ENCODE data around the gene TRPM6.

The TRPM6 gene

DNA sequence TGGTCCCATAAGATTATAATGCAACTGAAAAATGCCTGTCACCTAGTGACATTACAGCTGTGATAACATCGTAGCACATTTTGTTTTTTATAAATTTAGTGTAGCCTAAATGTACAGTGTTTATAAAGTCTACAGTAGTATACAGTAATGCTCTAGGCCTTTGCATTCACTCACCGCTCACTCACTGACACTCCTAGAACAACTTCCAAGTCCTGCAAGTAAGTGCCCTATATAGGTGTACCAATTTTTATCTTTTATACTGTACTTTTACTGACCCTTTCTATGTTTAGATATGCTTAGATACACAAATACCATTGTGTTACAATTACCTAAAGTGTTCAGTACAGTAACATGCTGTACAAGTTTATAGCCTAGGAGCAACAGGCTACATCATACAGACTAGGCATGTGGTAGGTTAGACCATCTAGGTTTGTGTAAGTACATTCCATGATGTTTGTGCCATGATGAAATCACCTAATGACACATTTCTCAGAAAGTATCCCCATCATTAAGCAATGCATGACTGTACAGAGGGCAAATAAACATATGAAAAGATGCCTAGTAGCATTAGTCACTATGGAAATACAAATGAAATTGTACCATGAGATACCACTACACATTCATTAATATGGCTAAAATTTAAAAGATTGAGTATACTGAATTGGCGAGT lies 127.6 kb downstream of the TRPM6 start:
- Histone ChIP-seq H3K4me3 (ENCODE audit: low read depth in 1 of 2, low read length in 1 of 2) (no peak overlapping the region), H3K27ac (no peak overlapping the region), H3K4me1 (ENCODE audit: control insufficient read depth in 1 of 2, insufficient read depth in 1 of 2, low read depth in 1 of 2, low read length in 1 of 2) (no peaks in the 10 kb centered on the region), H3K36me3 (peaks cover 43% of the 10 kb centered on the region), H3K27me3 (no peaks in the 10 kb centered on the region), H3K9me3 (no peaks in the 10 kb centered on the region)
- TF ChIP-seq, protein P1, sequence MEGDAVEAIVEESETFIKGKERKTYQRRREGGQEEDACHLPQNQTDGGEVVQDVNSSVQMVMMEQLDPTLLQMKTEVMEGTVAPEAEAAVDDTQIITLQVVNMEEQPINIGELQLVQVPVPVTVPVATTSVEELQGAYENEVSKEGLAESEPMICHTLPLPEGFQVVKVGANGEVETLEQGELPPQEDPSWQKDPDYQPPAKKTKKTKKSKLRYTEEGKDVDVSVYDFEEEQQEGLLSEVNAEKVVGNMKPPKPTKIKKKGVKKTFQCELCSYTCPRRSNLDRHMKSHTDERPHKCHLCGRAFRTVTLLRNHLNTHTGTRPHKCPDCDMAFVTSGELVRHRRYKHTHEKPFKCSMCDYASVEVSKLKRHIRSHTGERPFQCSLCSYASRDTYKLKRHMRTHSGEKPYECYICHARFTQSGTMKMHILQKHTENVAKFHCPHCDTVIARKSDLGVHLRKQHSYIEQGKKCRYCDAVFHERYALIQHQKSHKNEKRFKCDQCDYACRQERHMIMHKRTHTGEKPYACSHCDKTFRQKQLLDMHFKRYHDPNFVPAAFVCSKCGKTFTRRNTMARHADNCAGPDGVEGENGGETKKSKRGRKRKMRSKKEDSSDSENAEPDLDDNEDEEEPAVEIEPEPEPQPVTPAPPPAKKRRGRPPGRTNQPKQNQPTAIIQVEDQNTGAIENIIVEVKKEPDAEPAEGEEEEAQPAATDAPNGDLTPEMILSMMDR (IDR thresholded peaks at IDR 0.05), result no peak

DNA sequence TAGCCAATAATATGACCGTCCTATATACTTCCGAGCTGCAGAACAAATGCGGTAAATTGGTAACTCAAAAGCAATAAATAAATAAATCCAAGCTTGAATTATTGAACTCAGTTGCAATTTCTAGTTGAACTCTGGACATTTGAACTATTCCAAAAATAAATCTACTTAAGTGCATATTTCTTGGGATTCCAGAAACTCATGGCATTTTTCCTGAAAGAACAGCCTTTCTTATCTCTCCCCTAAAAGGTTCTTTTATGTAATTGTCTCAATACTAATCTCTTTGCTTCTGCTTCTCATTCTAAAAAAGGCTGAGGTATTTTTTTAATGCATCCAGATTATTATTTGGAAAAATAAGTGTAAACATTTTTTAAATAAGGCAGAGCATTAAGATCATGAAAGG lies 131.7 kb downstream of the TRPM6 start:
- TF ChIP-seq, protein P1 (IDR thresholded peaks at IDR 0.05), result no peak
- Histone ChIP-seq H3K9me3 (no peaks in the 10 kb centered on the region), H3K27me3 (no peaks in the 10 kb centered on the region), H3K36me3 (peaks cover 62% of the 10 kb centered on the region), H3K4me3 (ENCODE audit: low read depth in 1 of 2, low read length in 1 of 2) (no peak overlapping the region), H3K4me1 (ENCODE audit: control insufficient read depth in 1 of 2, insufficient read depth in 1 of 2, low read depth in 1 of 2, low read length in 1 of 2) (no peaks in the 10 kb centered on the region), H3K27ac (no peak overlapping the region)

DNA sequence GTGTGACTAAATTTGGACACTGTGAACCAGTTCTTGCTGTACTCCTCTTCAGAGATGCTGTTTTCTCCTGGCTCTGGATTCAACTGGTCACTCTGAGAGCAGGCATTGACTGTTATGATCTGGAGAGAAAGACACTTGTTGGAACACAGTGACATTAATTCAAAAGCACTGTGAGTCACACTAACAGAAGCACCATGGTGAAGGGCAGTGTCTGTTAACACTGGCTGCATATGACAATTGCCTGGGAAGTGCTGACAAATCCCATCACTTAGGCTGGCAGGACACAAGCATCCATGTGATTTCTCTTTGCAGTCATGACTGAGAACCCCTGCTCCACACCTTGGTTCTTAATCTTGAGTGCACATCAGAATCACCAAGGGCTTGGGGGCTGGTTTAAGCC lies 132.4 kb downstream of the TRPM6 start:
- H3K4me1 ChIP-seq (ENCODE audit: control insufficient read depth in 1 of 2, insufficient read depth in 1 of 2, low read depth in 1 of 2, low read length in 1 of 2), result no peaks in the 10 kb centered on the region
- peaks cover 62% of the 10 kb centered on the region for H3K36me3 ChIP-seq
- H3K27me3 ChIP-seq, result no peaks in the 10 kb centered on the region
- TF ChIP-seq, protein P1 (IDR thresholded peaks at IDR 0.05), result no peak
- H3K27ac ChIP-seq, result no peak overlapping the region
- H3K4me3 ChIP-seq (ENCODE audit: low read depth in 1 of 2, low read length in 1 of 2), result no peak overlapping the region
- H3K9me3 ChIP-seq, result no peaks in the 10 kb centered on the region

DNA sequence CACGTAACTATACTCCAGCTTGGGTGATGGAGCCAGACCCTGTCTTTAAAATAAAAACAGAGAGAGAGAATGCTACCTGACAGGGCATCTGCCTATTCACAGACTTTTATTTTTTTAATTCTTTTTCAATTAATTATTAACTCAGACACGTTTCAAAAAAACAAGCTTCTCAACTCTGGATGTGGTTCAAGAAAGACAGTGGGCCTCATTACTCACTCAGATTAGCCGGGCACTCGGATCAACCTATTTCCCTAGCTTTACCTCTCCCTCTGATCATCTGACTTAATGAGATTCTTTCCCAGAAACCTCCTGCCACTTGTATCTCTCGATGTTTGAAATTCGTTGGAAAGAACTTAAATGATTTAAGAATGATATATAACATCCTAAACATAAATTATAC lies 134.1 kb downstream of the TRPM6 start:
- Histone ChIP-seq H3K27me3 (no peaks in the 10 kb centered on the region), H3K27ac (no peak overlapping the region), H3K9me3 (no peaks in the 10 kb centered on the region), H3K4me3 (ENCODE audit: low read depth in 1 of 2, low read length in 1 of 2) (no peak overlapping the region), H3K4me1 (ENCODE audit: control insufficient read depth in 1 of 2, insufficient read depth in 1 of 2, low read depth in 1 of 2, low read length in 1 of 2) (no peaks in the 10 kb centered on the region), H3K36me3 (peaks cover 72% of the 10 kb centered on the region)
- TF ChIP-seq, protein P1 (IDR thresholded peaks at IDR 0.05), result no peak

DNA sequence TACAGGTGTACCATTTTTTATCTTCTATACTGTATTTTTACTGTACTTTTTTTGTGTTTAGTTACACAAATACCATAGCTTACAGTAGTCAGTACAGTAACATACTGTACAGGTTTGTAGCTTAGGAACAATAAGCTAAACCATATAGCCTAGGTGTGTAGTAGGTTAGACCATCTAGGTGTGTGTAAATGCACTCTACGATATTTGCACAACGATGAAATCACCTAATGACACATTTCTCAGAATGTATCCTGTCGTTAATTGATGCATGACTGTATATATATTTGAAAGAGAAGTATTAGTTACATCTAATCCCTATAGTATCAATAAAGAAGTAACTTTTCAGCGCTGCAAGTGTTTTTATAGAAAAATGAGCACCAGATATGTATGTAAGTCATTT lies 138.8 kb downstream of the TRPM6 start:
- peaks cover 97% of the 10 kb centered on the region for H3K36me3 ChIP-seq
- TF ChIP-seq, protein P1 (IDR thresholded peaks at IDR 0.05), result no peak
- H3K27ac ChIP-seq, result no peak overlapping the region
- H3K4me1 ChIP-seq (ENCODE audit: control insufficient read depth in 1 of 2, insufficient read depth in 1 of 2, low read depth in 1 of 2, low read length in 1 of 2), result no peaks in the 10 kb centered on the region
- H3K27me3 ChIP-seq, result no peaks in the 10 kb centered on the region
- H3K9me3 ChIP-seq, result no peaks in the 10 kb centered on the region
- no peak overlapping the region for H3K4me3 ChIP-seq (ENCODE audit: low read depth in 1 of 2, low read length in 1 of 2)
